Activated naive CD8-positive, alpha-beta T cell treated with anti-CD3 and anti-CD28 coated beads, Interleukin-2, amount 50 U/mL, for 16 hours (primary cell): ENCODE data around the gene SLC12A3.
"Not testable (repeated sequence)": the region's sequence is repeated elsewhere in the genome, so short reads cannot be mapped to it uniquely, and the experiment has no call there.

ENCODE experiments used
- DNase-seq: peaks from one replicate; pipeline ENCODE4 v3.0.0-alpha.2; 2020; ENCODE audit warnings: low read depth, low spot score

The SLC12A3 gene

GRCh38 chr16:56868766-56869165 is 3.8 kb downstream of the SLC12A3 start:
- not testable (repeated sequence) for DNase-seq

- no peak for DNase-seq
Observed at GRCh38 chr16:56869513-56870275, 4.7 kb downstream of the SLC12A3 start.

GRCh38 chr16:56870276-56870888 is 5.4 kb downstream of the SLC12A3 start:
- no peak for DNase-seq

- DNase-seq, result no peak
Observed at GRCh38 chr16:56871172-56871593, 6.2 kb downstream of the SLC12A3 start.

- DNase-seq, result no peak
Observed at GRCh38 chr16:56872863-56873391, 7.9 kb downstream of the SLC12A3 start.

- no peak for DNase-seq
Observed at GRCh38 chr16:56874800-56875199, 9.8 kb downstream of the SLC12A3 start.

- no peak for DNase-seq
Observed at GRCh38 chr16:56876048-56876447, 11.0 kb downstream of the SLC12A3 start.

GRCh38 chr16:56877486-56878182 is 12.6 kb downstream of the SLC12A3 start:
- DNase-seq, result no peak

GRCh38 chr16:56878282-56878854 is 13.4 kb downstream of the SLC12A3 start:
- DNase-seq, result no peak

- DNase-seq, result no peak
Observed at GRCh38 chr16:56879276-56879675, 14.3 kb downstream of the SLC12A3 start.

GRCh38 chr16:56880176-56880575 is 15.2 kb downstream of the SLC12A3 start:
- DNase-seq, result no peak

- DNase-seq, result no peak
Observed at GRCh38 chr16:56880685-56881084, 15.7 kb downstream of the SLC12A3 start.

GRCh38 chr16:56882077-56882800 is 17.2 kb downstream of the SLC12A3 start:
- DNase-seq, result no peak

- no peak for DNase-seq
Observed at GRCh38 chr16:56883586-56883985, 18.6 kb downstream of the SLC12A3 start.

- no peak for DNase-seq
Observed at GRCh38 chr16:56884026-56884582, 19.1 kb downstream of the SLC12A3 start.

- not testable (repeated sequence) for DNase-seq
Observed at GRCh38 chr16:56884929-56885328, 19.9 kb downstream of the SLC12A3 start.

- DNase-seq, result no peak
Observed at GRCh38 chr16:56885446-56886162, 20.6 kb downstream of the SLC12A3 start.

GRCh38 chr16:56886296-56886695 is 21.3 kb downstream of the SLC12A3 start:
- no peak for DNase-seq

- no peak for DNase-seq
Observed at GRCh38 chr16:56886826-56887225, 21.8 kb downstream of the SLC12A3 start.

- no peak for DNase-seq
Observed at GRCh38 chr16:56888806-56889205, 23.8 kb downstream of the SLC12A3 start.
